A549 (cell line): ENCODE results near the gene CHID1. TPM values are rescaled to one million over a fixed set of nuclear protein-coding genes. Genes with fewer than 3 reads are reported as not detected.

Experiments used
- ATAC-seq, 2 experiments: fragments of 200-7000 bp in 1 of 2; fragments of >200 bp in 1 of 2; cut with Nextera tagmentation in 1 of 2; cut with Tn5 transposase in 1 of 2; 3 replicates each; pipeline versions ENCODE4 v1.8.0 to v1.9.1; 2018 to 2020; ENCODE audit warnings: mild to moderate bottlenecking in 1 of 2, moderate library complexity in 1 of 2
- CTCF ChIA-PET: fragments of 300-600 bp; sonication (Branson Sonifier 250); formaldehyde crosslinking; extraction: SDS; loops from one replicate; lab custom pipeline; 2021; ENCODE audit warnings: antibody characterized with exemption, inconsistent platforms; lab: Yijun Ruan, JAX
- POLR2A ChIA-PET: fragments of 350-600 bp; formaldehyde crosslinking; extraction: SDS; loops from one replicate; lab custom pipeline; 2021; ENCODE audit warnings: antibody characterized with exemption, inconsistent platforms; lab: Yijun Ruan, JAX
- DNase-seq, 2 experiments: peaks; one replicate each; pipeline versions ENCODE4 v3.0.0 to v3.0.0-alpha.2; 2011 to 2016; ENCODE audit warnings: low read depth in 1 of 2, low spot score in 1 of 2
- FAIRE-seq: peaks from 2 replicates; lab custom pipeline; 2011; peaks lifted over from hg19 to GRCh38; lab: Jason Lieb, UNC
- H3K27ac ChIP-seq, 2 experiments: fragments of >200 bp; sonication (Bioruptor Twin); formaldehyde crosslinking; 3 replicates each; pipeline ENCODE4 v1.5.1; 2016 to 2017
- H3K4me1 ChIP-seq: fragments of >200 bp; sonication (Bioruptor Twin); formaldehyde crosslinking; 3 replicates; pipeline ENCODE4 v1.6.1; 2016
- H3K4me2 ChIP-seq: fragments of >200 bp; sonication (Bioruptor Twin); formaldehyde crosslinking; 3 replicates; pipeline ENCODE4 v1.6.1; 2016
- H3K4me3 ChIP-seq: fragments of >200 bp; sonication (Bioruptor Twin); formaldehyde crosslinking; 3 replicates; pipeline ENCODE4 v1.5.1; 2016
- H3K9me3 ChIP-seq: fragments of >200 bp; sonication (Bioruptor Twin); formaldehyde crosslinking; 3 replicates; pipeline ENCODE4 v1.6.1; 2016
- ATOH8 ChIP-seq: fragments of 250-450 bp; sonication (Bioruptor Pico); IDR thresholded peaks from 2 replicates; pipeline ENCODE4 v1.5.0; 2020; ENCODE audit warnings: low read depth, mild to moderate bottlenecking, moderate library complexity
- BCL3 ChIP-seq: fragments of >200 bp; sonication (Bioruptor Twin); formaldehyde crosslinking; IDR thresholded peaks from 3 replicates; pipeline ENCODE4 v1.6.1; 2016
- CBX8 ChIP-seq: fragments of 200-600 bp; sonication (generic); IDR thresholded peaks from 2 replicates; pipeline ENCODE4 v1.6.1; 2016
- CEBPB ChIP-seq, 2 experiments: fragments of >200 bp in 1 of 2; sonication (Bioruptor Twin) in 1 of 2; formaldehyde crosslinking in 1 of 2; IDR thresholded peaks; 2 replicates each; pipeline ENCODE4 v1.6.1; 2012 to 2016
- E2F6 ChIP-seq: IDR thresholded peaks from 2 replicates; pipeline ENCODE4 v1.6.1; 2012; ENCODE audit warnings: low read depth, borderline replicate concordance
- EP300 ChIP-seq, 2 experiments: fragments of >200 bp; sonication (Bioruptor Twin); formaldehyde crosslinking; IDR thresholded peaks; 2 replicates in 1 of 2; 3 replicates in 1 of 2; pipeline ENCODE4 v1.6.1; 2016 to 2017
- HDAC2 ChIP-seq: fragments of 200-600 bp; sonication (generic); IDR thresholded peaks from 2 replicates; pipeline ENCODE4 v1.6.1; 2016
- HES2 ChIP-seq: fragments of >200 bp; sonication (Bioruptor Twin); formaldehyde crosslinking; IDR thresholded peaks from 2 replicates; pipeline ENCODE4 v1.6.1; 2016
- HOXA7 ChIP-seq: fragments of 250-450 bp; sonication (Bioruptor Pico); IDR thresholded peaks from 2 replicates; pipeline ENCODE4 v1.5.0; 2020; ENCODE audit warnings: mild to moderate bottlenecking, moderate library complexity
- HOXB13 ChIP-seq: fragments of 250-450 bp; sonication (Bioruptor Pico); IDR thresholded peaks from 2 replicates; pipeline ENCODE4 v1.5.0; 2020; ENCODE audit warnings: low read depth, mild to moderate bottlenecking, moderate library complexity
- JUN ChIP-seq, 2 experiments: fragments of >200 bp; sonication (Bioruptor Twin); formaldehyde crosslinking; IDR thresholded peaks; 2 replicates in 1 of 2; 3 replicates in 1 of 2; pipeline ENCODE4 v1.6.1; 2016 to 2017
- JUNB ChIP-seq: fragments of >200 bp; sonication (Bioruptor Twin); formaldehyde crosslinking; IDR thresholded peaks from 2 replicates; pipeline ENCODE4 v1.6.1; 2016
- MYC ChIP-seq: IDR thresholded peaks from 2 replicates; pipeline ENCODE4 v1.6.1; 2012; ENCODE audit warnings: mild to moderate bottlenecking, inconsistent platforms, low read length, improper control_type of control experiment, borderline replicate concordance
- PHF8 ChIP-seq: fragments of 200-600 bp; sonication (generic); IDR thresholded peaks from 2 replicates; pipeline ENCODE4 v1.6.1; 2016; ENCODE audit warnings: low read depth, mild to moderate bottlenecking, antibody characterized with exemption, moderate library complexity, borderline replicate concordance
- POLR2AphosphoS2 ChIP-seq: conservative IDR thresholded peaks from 2 replicates; pipeline ENCODE4 v1.6.1; 2012; ENCODE audit warnings: low read length, improper control_type of control experiment, inconsistent platforms
- REST ChIP-seq: fragments of 200-600 bp; sonication (generic); IDR thresholded peaks from 2 replicates; pipeline ENCODE4 v1.6.1; 2016; ENCODE audit warnings: antibody characterized with exemption, mild to moderate bottlenecking, moderate library complexity
- SMC3 ChIP-seq: fragments of >200 bp; sonication (Bioruptor Twin); formaldehyde crosslinking; IDR thresholded peaks from 3 replicates; pipeline ENCODE4 v1.6.1; 2018; ENCODE audit warnings: inconsistent platforms
- SREBF2 ChIP-seq: fragments of 450-650 bp; IDR thresholded peaks from 2 replicates; pipeline ENCODE4 v1.6.1; 2014; ENCODE audit warnings: mild to moderate bottlenecking, moderate library complexity
- USF2 ChIP-seq: fragments of 450-650 bp; IDR thresholded peaks from 2 replicates; pipeline ENCODE4 v1.6.1; 2014; ENCODE audit warnings: antibody characterized with exemption
- ZC3H11A ChIP-seq: fragments of 450-650 bp; IDR thresholded peaks from 2 replicates; pipeline ENCODE4 v1.6.1; 2014; ENCODE audit warnings: antibody characterized with exemption, mild to moderate bottlenecking
- WGBS: methylation state at CpG from one replicate; pipeline ENCODE4 v1.1.6; 2017; ENCODE audit errors: missing lambda C conversion rate; 5-methylcytosine and 5-hydroxymethylcytosine counted together
- polyA plus RNA-seq, 4 experiments: library from polyadenylated mRNA; depleted of rRNA in 3 of 4; stranded (reverse); fragments of >200 nt; fragmentation: RNase III in 1 of 4; extraction: RNeasy Plus Mini Kit Qiagen cat#74134 plus additional on column Dnase treatment in 1 of 4; gene quantifications; 2 replicates in 3 of 4; 3 replicates in 1 of 4; pipeline ENCODE4 v1.2.3, GENCODE V29; 2011 to 2017

CHID1 gene
- polyA plus RNA-seq, 2 of the 4 experiments (the other 2 are of a cell fraction): 53.8 to 70.6 TPM

GRCh38 chr11:888310-889212 lies 22.0 kb downstream of the CHID1 start:
- CTCF ChIA-PET: interaction anchor here (0.7 to 2.9 kb wide), 4 partner anchors 10 to 163 kb away, joined by 3 to 11 read pairs (median 5); no protein-coding TSS in a partner anchor
- POLR2A ChIA-PET: no interaction called here
- Histone ChIP-seq H3K4me1 (no peaks in the 10 kb centered on the region), H3K4me3 (no peak overlapping the region), H3K9me3 (no peaks in the 10 kb centered on the region), H3K4me2 (no peak overlapping the region), H3K27ac (no peak overlapping the region)
- WGBS: 93% methylated on average over 41 of the region's 45 CpGs
- no peak for ATAC-seq
- FAIRE-seq: no peak
- no peak for TF ChIP-seq MYC
- TF ChIP-seq REST: no peak
- TF ChIP-seq PHF8: no peak
- TF ChIP-seq HES2: no peak
- no peak for TF ChIP-seq SREBF2
- TF ChIP-seq HOXB13: no peak
- TF ChIP-seq E2F6: no peak
- TF ChIP-seq BCL3: no peak
- no peak for TF ChIP-seq POLR2AphosphoS2
- no peak for TF ChIP-seq CEBPB (IDR thresholded peaks at IDR 0.05)
- no peak for TF ChIP-seq HDAC2
- no peak for TF ChIP-seq EP300 (IDR thresholded peaks at IDR 0.05)
- no peak for TF ChIP-seq ZC3H11A
- TF ChIP-seq SMC3: no peak
- no peak for TF ChIP-seq HOXA7 (CRISPR knock-in tag)
- no peak for TF ChIP-seq JUN (IDR thresholded peaks at IDR 0.05)
- TF ChIP-seq JUNB: no peak
- no peak for TF ChIP-seq ATOH8 (CRISPR knock-in tag)
- no peak for TF ChIP-seq USF2
- no peak for TF ChIP-seq CBX8
- no peak for DNase-seq
